Measurements from ENCODE around the gene ARHGEF37. TPM values are rescaled to one million over a fixed set of nuclear protein-coding genes. Genes with fewer than 3 reads are reported as not detected.

ARHGEF37 gene
- total and polyA plus RNA-seq, 9 of the 15 experiments (the other 6 are each of a cell fraction or from before 2014, with no cell fraction given) = 0.01 to 0.27 (median 0.05) TPM

GRCh38 chr5:149545327-149545726 lies 36.0 kb upstream of the ARHGEF37 start:
- FAIRE-seq (no peak), ATAC-seq (peak; percentile 6; the same call in 2 of the 3 replicates), DNase-seq (ENCODE audit: extremely low read depth in 1 of 4, low spot score in 3 of 4) (no peak)
- Histone ChIP-seq H3K27ac (ENCODE audit: extremely low read depth, low read depth, low read length) (no peak overlapping the region; the same call in 2 of the 3 replicates), H3K9me1 (ENCODE audit: control insufficient read depth, insufficient read depth, low read length) (no peaks in the 10 kb centered on the region), H2AFZ (ENCODE audit: low read depth, low read length) (no peak overlapping the region), H3K9me3 (replicated peaks; ENCODE audit: control insufficient read depth, insufficient read depth, low read depth, low read length) (no peaks in the 10 kb centered on the region), H3K27me3 (ENCODE audit: control insufficient read depth in 2 of 2, insufficient read depth in 2 of 2, low read length in 2 of 2) (no peaks in the 10 kb centered on the region), H4K20me1 (replicated peaks; ENCODE audit: control insufficient read depth, insufficient read depth, low read length) (peaks cover 25% of the 10 kb centered on the region), H3K4me1 (replicated peaks in 1 of 2; ENCODE audit: control insufficient read depth in 2 of 2, insufficient read depth in 2 of 2, low read length in 2 of 2) (peaks cover 13 to 29% of the 10 kb centered on the region in 2 experiments; a peak in 4 of 5 replicates), H3K4me3 (no peak overlapping the region), H3K9ac (ENCODE audit: insufficient read depth in 1 of 2, low read depth in 2 of 2, low read length in 2 of 2) (peak overlapping the region in 1 of 2 experiments; percentile 83; a peak in 2 of 4 replicates), H3K4me2 (ENCODE audit: insufficient read depth, low read length) (no peak overlapping the region), H3K79me2 (ENCODE audit: control insufficient read depth, insufficient read depth, low read length) (peaks cover 97% of the 10 kb centered on the region), H3K36me3 (ENCODE audit: control insufficient read depth, insufficient read depth, low read length) (peaks cover 80% of the 10 kb centered on the region)
- in situ Hi-C loops (cut with MboI) (no loop called here), intact Hi-C loops (cut with micrococcal nuclease) (no loop called here)
- WGBS (ENCODE audit: insufficient coverage, low coverage, missing lambda C conversion rate) = 83% methylated on average over 6 of the region's 6 CpGs
- no TSS peak for BruUV-seq (replicated peaks)
- TF ChIP-seq CREB3 (tag; conservative IDR thresholded peaks at IDR 0.05; ENCODE audit: low read depth) (no peak), CHD1 (IDR thresholded peaks at IDR 0.05; ENCODE audit: low read length) (no peak), BRCA1 (IDR thresholded peaks at IDR 0.05) (no peak), BRCA1 (CRISPR knock-in tag; IDR thresholded peaks at IDR 0.05) (no peak), RBFOX2 (IDR thresholded peaks at IDR 0.05; ENCODE audit: low read depth, low read length) (peak; percentile 59), ELF1 (tag; IDR thresholded peaks at IDR 0.05) (no peak), PHB2 (IDR thresholded peaks at IDR 0.05; ENCODE audit: low read depth) (no peak), CC2D1A (IDR thresholded peaks at IDR 0.05) (no peak), POU5F1 (IDR thresholded peaks at IDR 0.05; ENCODE audit: borderline replicate concordance, low read depth, low read length, partially characterized antibody) (no peak), WHSC1 (IDR thresholded peaks at IDR 0.05; ENCODE audit: low read length) (no peak), BRD4 (IDR thresholded peaks at IDR 0.05) (no peak), GABPB1 (CRISPR knock-in tag; IDR thresholded peaks at IDR 0.05) (no peak), PPARD (CRISPR knock-in tag; IDR thresholded peaks at IDR 0.05) (no peak), ZNF655 (CRISPR knock-in tag; IDR thresholded peaks at IDR 0.05) (no peak), POLR2G (IDR thresholded peaks at IDR 0.05; ENCODE audit: low read depth, low read length) (0 out of 2 replicates have a peak, but pooled peaks have one; percentile 32)
- CTCF ChIA-PET (ENCODE audit: low intra/inter-chr PET ratio) = no interaction called here
- POLR2A ChIA-PET = interaction anchor here (0.7 to 3.5 kb wide), 4 partner anchors 10 to 24 kb away, joined by 3 to 38 read pairs (median 14); no protein-coding TSS in a partner anchor

Measured in K562 (cell line).